ENCODE results near the gene HSPG2.
A peak's percentile ranks its signal among the peaks of the same experiment; 100 is the strongest.

The HSPG2 gene

GRCh38 chr1:21822349-21822748 lies 114.8 kb downstream of the HSPG2 start:
- DNase-seq (ENCODE audit: low read depth, low spot score): no peak
- POLR2A ChIA-PET: interaction anchor here (0.6 kb wide), 1 partner anchor 114 kb away, joined by 3 read pairs; no protein-coding TSS in a partner anchor
- no peak overlapping the region for H3K4me3 ChIP-seq (ENCODE audit: low read depth, low read length)
- TF ChIP-seq CTCF (IDR thresholded peaks at IDR 0.05; ENCODE audit: insufficient read depth, low read length, missing control alignments): no peak
- CTCF ChIA-PET: interaction anchor here (0.6 kb wide), 1 partner anchor 28 kb away, joined by 3 read pairs; no protein-coding TSS in a partner anchor

- no peak for TF ChIP-seq CTCF (IDR thresholded peaks at IDR 0.05; ENCODE audit: insufficient read depth, low read length, missing control alignments)
- CTCF ChIA-PET: no interaction called here
- POLR2A ChIA-PET: no interaction called here
Measured at GRCh38 chr1:21821385-21822019, 115.6 kb downstream of the HSPG2 start.

GRCh38 chr1:21820597-21821232 lies 116.4 kb downstream of the HSPG2 start:
- DNase-seq (ENCODE audit: low read depth, low spot score): no peak
- no peak overlapping the region for H3K4me3 ChIP-seq (ENCODE audit: low read depth, low read length)
- CTCF ChIA-PET: no interaction called here
- no peak for TF ChIP-seq CTCF (IDR thresholded peaks at IDR 0.05; ENCODE audit: insufficient read depth, low read length, missing control alignments)
- POLR2A ChIA-PET: no interaction called here

More at GRCh38 chr1:21821385-21822019, 115.6 kb downstream of the HSPG2 start:
- no peak overlapping the region for H3K4me3 ChIP-seq (ENCODE audit: low read depth, low read length)
- no peak for DNase-seq (ENCODE audit: low read depth, low spot score)

- H3K4me3 ChIP-seq (ENCODE audit: low read depth, low read length): no peak overlapping the region
- ChIA-PET POLR2A (no interaction called here), CTCF (no interaction called here)
- TF ChIP-seq CTCF (IDR thresholded peaks at IDR 0.05; ENCODE audit: insufficient read depth, low read length, missing control alignments): no peak
- no peak for DNase-seq (ENCODE audit: low read depth, low spot score)
Measured at GRCh38 chr1:21818656-21819055, 118.5 kb downstream of the HSPG2 start.

GRCh38 chr1:21816602-21817302 lies 120.4 kb downstream of the HSPG2 start:
- CTCF ChIA-PET: interaction anchor here (1.0 kb wide), 1 partner anchor 147 kb away, joined by 3 read pairs; no protein-coding TSS in a partner anchor
- no peak for TF ChIP-seq CTCF (IDR thresholded peaks at IDR 0.05; ENCODE audit: insufficient read depth, low read length, missing control alignments)
- POLR2A ChIA-PET: no interaction called here
- H3K4me3 ChIP-seq (ENCODE audit: low read depth, low read length): no peak overlapping the region
- DNase-seq (ENCODE audit: low read depth, low spot score): peak; percentile 19

GRCh38 chr1:21815724-21816321 lies 121.3 kb downstream of the HSPG2 start:
- POLR2A ChIA-PET: no interaction called here

More at GRCh38 chr1:21815724-21816321, 121.3 kb downstream of the HSPG2 start:
- H3K4me3 ChIP-seq (ENCODE audit: low read depth, low read length): no peak overlapping the region
- CTCF ChIA-PET: no interaction called here
- no peak for TF ChIP-seq CTCF (IDR thresholded peaks at IDR 0.05; ENCODE audit: insufficient read depth, low read length, missing control alignments)
- DNase-seq (ENCODE audit: low read depth, low spot score): no peak
